ENCODE results near the gene UVRAG. TPM values are rescaled to one million over a fixed set of nuclear protein-coding genes. Genes with fewer than 3 reads are reported as not detected.

UVRAG gene
- total RNA-seq, 1 donor from 2014 or later: 14.7 TPM

GRCh38 chr11:75913984-75914383, 99.0 kb downstream of the UVRAG start:
- H3K4me1 ChIP-seq: peaks cover under 1% of the 10 kb centered on the region
- intact Hi-C loops (cut with DNase I): no loop called here
- no peaks in the 10 kb centered on the region for H3K9me3 ChIP-seq
- no peak for TF ChIP-seq POLR2AphosphoS5 (IDR thresholded peaks at IDR 0.05; ENCODE audit: insufficient read depth in 1 of 2, low read depth in 1 of 2)
- no peak for TF ChIP-seq CTCF (IDR thresholded peaks at IDR 0.05)
- TF ChIP-seq POLR2A (IDR thresholded peaks at IDR 0.05): no peak
- DNase-seq (ENCODE audit: extremely low spot score in 2 of 2): no peak
- peaks cover 0 to 23% of the 10 kb centered on the region in 2 donors for H3K36me3 ChIP-seq
- no peak overlapping the region for H3K27ac ChIP-seq
- no peaks in the 10 kb centered on the region for H3K27me3 ChIP-seq
- H3K4me3 ChIP-seq: no peak overlapping the region

GRCh38 chr11:75916882-75917281, 101.9 kb downstream of the UVRAG start:
- Histone ChIP-seq H3K9me3 (no peaks in the 10 kb centered on the region), H3K27me3 (no peaks in the 10 kb centered on the region), H3K27ac (no peak overlapping the region), H3K36me3 (peaks cover 0 to 22% of the 10 kb centered on the region in 2 donors), H3K4me1 (peaks cover 9% of the 10 kb centered on the region), H3K4me3 (no peak overlapping the region)
- intact Hi-C loops (cut with DNase I): no loop called here
- no peak for TF ChIP-seq POLR2A (IDR thresholded peaks at IDR 0.05)
- TF ChIP-seq CTCF (IDR thresholded peaks at IDR 0.05): no peak
- no peak for TF ChIP-seq POLR2AphosphoS5 (IDR thresholded peaks at IDR 0.05; ENCODE audit: insufficient read depth in 1 of 2, low read depth in 1 of 2)
- no peak for DNase-seq (ENCODE audit: extremely low spot score in 2 of 2)

GRCh38 chr11:75918331-75918730, 103.3 kb downstream of the UVRAG start:
- TF ChIP-seq CTCF (IDR thresholded peaks at IDR 0.05) (no peak), POLR2AphosphoS5 (IDR thresholded peaks at IDR 0.05; ENCODE audit: insufficient read depth in 1 of 2, low read depth in 1 of 2) (no peak), POLR2A (IDR thresholded peaks at IDR 0.05) (no peak)
- Histone ChIP-seq H3K4me1 (peaks cover 9% of the 10 kb centered on the region), H3K36me3 (peaks cover 0 to 8% of the 10 kb centered on the region in 2 donors), H3K27ac (no peak overlapping the region), H3K4me3 (no peak overlapping the region), H3K27me3 (no peaks in the 10 kb centered on the region), H3K9me3 (no peaks in the 10 kb centered on the region)
- no peak for DNase-seq (ENCODE audit: extremely low spot score in 2 of 2)
- intact Hi-C loops (cut with DNase I): no loop called here

GRCh38 chr11:75919525-75919924, 104.5 kb downstream of the UVRAG start:
- intact Hi-C loops (cut with DNase I): no loop called here
- Histone ChIP-seq H3K9me3 (no peaks in the 10 kb centered on the region), H3K27me3 (no peaks in the 10 kb centered on the region), H3K36me3 (peaks cover 0 to 7% of the 10 kb centered on the region in 2 donors), H3K4me1 (peaks cover 12% of the 10 kb centered on the region), H3K4me3 (no peak overlapping the region), H3K27ac (no peak overlapping the region)
- DNase-seq (ENCODE audit: extremely low spot score in 2 of 2): no peak
- TF ChIP-seq POLR2A (IDR thresholded peaks at IDR 0.05) (no peak), POLR2AphosphoS5 (IDR thresholded peaks at IDR 0.05; ENCODE audit: insufficient read depth in 1 of 2, low read depth in 1 of 2) (no peak), CTCF (IDR thresholded peaks at IDR 0.05) (no peak)

DNA sequence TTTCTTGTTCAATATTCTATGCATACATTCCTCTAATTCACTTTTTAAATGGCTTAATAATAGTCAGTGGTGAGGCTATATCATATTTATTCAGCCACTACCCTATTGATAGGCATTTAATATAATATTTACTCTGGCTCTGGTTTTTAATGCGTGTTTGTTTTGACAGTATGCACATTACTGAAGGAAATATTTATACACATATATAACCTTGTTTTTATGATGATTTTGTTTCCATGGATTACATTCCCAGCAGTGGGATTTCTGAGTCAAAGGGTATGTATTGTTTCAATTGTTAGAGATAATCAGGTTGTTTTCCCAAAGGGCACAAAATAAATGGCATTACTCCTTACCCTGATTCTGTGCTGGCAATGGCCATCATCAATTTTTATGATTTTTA, 105.8 kb downstream of the UVRAG start:
- DNase-seq (ENCODE audit: extremely low spot score in 2 of 2): no peak
- TF ChIP-seq POLR2A (IDR thresholded peaks at IDR 0.05) (no peak), CTCF (IDR thresholded peaks at IDR 0.05) (no peak), POLR2AphosphoS5 (IDR thresholded peaks at IDR 0.05; ENCODE audit: insufficient read depth in 1 of 2, low read depth in 1 of 2) (no peak)

More for the DNA sequence above, 105.8 kb downstream of the UVRAG start:
- Histone ChIP-seq H3K36me3 (peaks cover 0 to 7% of the 10 kb centered on the region in 2 donors), H3K4me1 (peaks cover 25% of the 10 kb centered on the region), H3K27ac (no peak overlapping the region), H3K4me3 (no peak overlapping the region), H3K27me3 (no peaks in the 10 kb centered on the region), H3K9me3 (no peaks in the 10 kb centered on the region)
- intact Hi-C loops (cut with DNase I): no loop called here
